NCI-H2029 treated with DMSO at 0.1 percent for 48 hours (cell line): Measurements from ENCODE around the gene HOXD11.
A peak's percentile ranks its signal among the peaks of the same experiment; 100 is the strongest.

ENCODE experiments used
- DNase-seq: peaks from one replicate; lab custom pipeline; 2025; lab: John Stamatoyannopoulos, UW

HOXD11 gene

DNA sequence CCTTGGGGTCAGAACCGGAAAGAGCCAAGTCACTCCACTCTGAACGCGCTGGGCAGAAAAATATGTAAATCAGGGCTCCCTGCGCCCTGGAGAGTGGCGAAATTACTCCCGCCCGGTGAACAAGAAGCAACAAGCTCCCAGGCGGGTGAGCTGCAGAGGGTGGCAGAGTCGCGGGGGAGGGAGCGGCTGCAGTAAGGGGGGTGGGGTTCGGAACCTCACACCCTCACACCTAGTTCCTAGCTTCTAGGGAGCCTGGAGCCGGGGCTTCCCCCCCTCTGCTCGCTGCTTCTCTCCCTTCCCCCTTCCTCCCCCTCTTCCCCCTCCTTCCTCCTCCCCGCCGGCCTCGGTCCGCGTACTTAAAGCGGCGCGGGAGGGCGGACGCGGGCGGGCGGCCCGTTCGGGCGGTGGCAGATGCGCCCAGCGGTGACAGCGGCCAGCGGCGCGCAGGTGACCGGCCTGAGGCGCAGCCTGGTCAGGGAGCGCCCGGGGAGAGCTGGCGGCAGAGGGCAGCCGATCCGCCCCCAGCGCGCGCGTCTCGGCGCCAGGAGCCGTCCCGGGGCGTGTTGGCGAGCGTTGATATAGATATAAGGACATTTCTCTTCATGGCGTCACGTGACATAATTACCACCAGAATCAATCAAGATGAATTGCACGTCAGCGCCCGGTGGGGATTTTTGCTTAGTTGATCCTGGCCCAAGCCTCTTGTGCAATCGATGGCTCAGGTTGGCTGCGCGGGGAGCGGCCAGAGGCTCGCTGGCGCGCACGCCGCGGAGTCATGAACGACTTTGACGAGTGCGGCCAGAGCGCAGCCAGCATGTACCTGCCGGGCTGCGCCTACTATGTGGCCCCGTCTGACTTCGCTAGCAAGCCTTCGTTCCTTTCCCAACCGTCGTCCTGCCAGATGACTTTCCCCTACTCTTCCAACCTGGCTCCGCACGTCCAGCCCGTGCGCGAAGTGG lies at the start of gene HOXD11:
HOXD11 (plus strand) TSS at position 700 of the 959 bp plus-strand sequence; CDS start at position 776, 76 bp downstream.
- DNase-seq: peak; percentile 41

GRCh38 chr2:176063958-176064357 lies 43.1 kb upstream of the HOXD11 start:
- DNase-seq: peak; percentile 47

DNA sequence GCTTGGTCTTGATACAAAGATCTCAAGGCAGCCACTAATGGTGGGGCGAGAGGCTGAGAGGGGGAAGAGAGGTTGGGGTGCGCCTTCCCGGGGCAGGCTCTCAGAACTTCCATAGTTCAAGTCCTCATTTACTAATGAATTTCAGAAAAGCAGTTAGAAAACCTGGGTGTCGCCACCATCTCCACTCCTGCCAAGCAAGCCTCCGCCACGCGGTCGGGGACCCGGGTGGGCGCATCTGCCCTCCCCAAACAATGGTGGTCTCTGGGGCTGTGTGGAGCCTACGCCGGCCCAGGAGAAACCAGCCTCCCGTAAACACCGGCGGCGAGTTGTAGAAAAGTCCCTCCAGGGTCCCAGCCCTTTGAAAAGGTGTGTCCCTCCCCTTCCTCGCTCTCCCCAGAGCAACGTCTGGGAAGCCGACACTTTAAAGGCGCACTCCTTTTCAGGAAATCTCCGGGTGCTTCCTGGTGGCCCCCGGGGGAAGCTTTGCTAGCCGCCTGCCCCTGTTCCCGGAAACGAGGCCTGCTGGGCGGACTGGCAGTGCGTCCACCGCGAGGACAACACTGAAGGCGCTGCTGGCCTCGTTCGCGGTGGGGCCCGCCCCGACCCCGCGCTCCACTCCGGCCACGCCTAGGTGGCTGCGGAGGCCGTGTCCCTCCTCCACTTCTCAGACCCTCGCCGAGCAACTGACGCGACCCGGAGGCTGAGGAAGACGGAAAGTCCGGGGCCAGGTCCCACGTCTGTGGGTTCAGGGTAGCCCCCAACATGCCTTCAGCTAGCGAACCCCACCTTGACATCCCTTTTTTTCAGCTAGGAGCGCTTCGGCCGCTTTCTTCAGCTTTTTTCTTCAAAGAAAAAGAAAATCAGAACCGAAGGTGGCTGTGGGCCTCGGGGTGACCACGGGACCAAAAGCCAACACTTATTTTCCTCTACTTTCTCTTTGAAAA lies 40.2 kb upstream of the HOXD11 start:
- DNase-seq: no peak

DNA sequence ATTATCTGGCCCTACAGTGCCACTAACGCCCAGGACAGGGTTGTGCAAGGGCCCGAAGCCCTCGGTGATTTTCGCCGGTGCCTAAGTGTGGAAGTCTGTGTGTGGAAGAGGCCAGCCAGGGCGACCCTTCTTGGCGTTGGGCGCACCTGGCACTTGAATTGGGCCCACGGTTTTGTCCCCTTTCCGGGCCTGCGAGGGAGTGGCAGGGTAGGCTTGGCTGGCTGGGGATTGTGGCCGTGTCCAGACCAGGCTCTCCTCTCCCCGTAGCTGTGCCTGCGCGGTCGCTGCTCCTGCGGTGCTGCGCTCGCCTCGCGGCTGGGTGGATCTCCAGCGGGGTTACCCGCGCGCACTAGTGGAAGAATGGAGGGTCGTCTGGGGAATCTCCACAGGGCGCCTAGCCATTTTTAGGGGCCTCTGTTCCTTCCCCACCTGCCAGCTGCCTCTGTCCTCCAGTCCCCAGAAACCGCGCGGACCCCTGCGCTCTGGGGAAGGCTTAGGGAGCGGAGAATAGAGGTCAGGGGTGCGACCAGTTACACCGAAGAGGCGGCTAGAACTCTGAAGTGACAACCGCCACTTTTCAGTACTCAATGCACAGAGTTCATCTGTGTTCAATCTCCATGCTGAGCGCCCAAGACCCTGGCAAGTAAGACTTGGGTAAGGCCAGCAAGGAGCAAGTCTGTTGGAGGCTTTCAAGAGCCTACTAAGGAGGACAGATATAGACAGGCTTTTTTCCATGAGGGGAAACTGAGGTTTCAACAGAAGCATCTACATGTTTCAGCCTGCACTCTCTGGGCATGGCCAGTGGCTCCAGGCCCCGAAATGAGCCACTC lies 39.3 kb upstream of the HOXD11 start:
- no peak for DNase-seq

GRCh38 chr2:176068419-176068832 lies 38.7 kb upstream of the HOXD11 start:
- no peak for DNase-seq

DNA sequence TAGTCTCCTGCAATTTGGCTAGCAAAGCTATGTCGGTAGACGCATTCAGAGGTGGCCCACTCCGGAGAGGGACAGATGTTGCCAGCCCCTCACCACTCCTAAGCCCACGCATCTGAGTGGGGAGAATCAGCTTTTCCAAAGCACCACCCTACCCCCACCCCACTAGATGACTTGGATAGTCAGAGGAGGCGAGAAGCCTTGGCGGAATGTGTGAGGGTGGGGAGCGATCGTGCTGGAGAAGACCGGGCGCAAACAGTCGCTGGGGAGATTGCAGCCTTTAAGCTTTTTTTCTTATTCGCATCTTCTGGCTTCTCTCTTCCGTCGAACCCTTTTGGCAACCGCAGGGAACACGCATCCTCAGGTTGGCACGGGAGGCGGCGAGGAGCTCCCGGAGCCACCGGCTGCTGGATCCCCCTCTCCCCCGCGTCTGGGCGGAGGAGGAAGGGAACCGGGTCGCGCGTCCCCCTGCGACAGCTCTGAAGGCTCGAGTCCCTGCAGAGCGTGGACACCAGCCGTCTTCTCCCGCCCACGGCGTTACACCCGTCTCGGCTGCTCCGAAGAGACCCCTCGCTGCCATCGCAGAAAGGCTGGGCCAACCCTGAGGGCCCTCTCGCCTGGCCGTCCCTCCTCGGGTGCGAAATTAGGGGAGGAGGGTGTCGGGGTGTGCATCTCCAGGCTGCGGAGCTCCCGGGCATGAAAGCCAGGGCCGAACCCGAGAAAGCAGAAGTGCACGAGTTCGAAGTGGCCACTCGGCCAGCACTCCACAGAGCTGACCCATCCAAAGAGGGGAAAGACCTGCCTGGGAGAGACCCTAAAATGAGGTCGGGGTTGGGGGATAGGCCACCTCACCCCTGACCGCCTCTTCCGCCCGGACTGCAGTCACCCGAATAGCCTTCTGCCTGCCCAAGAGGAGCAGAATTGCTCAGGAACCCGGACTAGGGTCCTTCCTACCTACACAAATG lies 35.5 kb upstream of the HOXD11 start:
- no peak for DNase-seq

GRCh38 chr2:176072292-176072669 lies 34.8 kb upstream of the HOXD11 start:
- no peak for DNase-seq

GRCh38 chr2:176072951-176073904 lies 33.9 kb upstream of the HOXD11 start:
- no peak for DNase-seq

GRCh38 chr2:176074919-176075425 lies 32.1 kb upstream of the HOXD11 start:
- no peak for DNase-seq

GRCh38 chr2:176075481-176075880 lies 31.6 kb upstream of the HOXD11 start:
- no peak for DNase-seq

DNA sequence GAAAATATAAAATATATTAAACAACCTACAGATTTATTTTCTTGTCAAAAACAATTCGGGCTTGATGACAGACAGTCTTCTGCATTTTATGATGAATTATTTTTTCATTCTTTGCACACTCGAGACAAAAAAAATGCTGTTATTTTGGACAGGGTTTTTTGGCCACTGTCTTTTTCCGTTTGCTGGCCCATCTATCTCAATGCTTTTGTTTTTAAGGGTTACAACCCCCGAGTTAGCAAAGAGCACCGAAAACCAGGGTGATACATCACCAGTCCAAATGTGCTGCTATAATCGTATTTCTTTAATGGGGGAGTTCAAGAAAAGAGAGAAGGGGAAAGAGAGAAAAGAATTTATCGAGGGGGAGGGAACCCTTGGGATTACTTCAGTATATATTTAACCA lies 31.0 kb upstream of the HOXD11 start:
- DNase-seq: no peak

GRCh38 chr2:176076796-176077195 lies 30.3 kb upstream of the HOXD11 start:
- no peak for DNase-seq

DNA sequence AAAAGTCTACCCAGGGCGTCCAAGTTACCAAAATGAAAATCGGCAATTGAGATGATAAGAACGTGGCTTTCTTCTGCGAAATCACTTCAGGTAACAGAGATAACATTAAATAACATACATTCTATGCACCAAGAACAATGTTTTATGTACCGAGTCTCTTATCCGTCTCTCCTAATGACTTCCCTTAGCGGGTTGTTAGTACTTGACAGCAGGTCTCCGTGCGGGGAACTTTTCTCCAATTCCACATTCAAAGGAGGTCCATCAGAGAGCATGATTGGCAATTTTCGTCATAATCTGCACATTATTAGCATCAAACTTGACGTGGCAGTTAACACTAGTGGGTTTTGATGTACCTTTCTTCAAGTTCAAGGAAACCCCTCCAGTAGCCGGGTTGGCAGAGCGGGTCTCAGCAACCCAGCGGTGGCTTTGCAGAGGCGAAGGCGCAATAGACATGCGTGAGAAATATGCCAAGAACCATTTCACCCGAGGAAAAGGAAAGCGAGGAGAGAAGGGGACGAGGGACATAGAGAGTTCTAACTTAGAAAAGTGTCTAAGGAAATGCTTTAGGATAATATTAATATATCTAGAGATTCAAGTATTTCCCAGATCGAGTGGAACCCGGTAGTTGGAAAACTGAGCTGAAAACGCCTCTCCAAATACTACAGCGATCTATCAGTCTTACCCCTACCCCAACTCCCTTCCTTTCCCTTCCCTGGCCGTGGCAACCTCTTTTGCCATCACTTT lies 28.4 kb upstream of the HOXD11 start:
- DNase-seq: no peak

DNA sequence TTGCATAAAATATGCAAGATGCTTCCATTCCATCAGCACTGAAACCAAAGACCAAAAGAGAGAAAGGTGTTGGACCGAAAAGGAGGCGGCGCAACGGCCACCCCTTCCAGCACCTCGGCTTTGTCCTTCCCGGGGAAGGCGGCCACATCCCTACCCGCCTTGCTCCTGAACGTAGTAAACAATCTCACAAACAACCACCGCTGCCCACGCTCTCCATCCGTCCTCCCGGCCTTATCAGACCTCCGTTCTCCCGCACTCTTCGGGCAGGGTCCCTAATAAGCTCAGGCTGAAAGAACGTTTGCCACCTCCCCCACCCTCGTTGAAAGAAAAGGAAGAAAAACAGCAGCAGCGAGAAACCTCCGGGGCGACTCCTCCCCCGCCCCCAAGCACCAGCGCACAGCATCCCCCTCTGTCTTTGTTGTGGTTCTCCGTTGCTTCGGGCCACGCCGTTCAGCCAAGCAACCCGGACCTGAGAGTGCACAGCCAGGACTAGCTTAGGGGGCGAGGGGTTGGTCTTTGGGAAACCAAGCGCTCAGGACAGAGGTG lies 27.7 kb upstream of the HOXD11 start:
- DNase-seq: no peak

GRCh38 chr2:176079831-176080539 lies 27.1 kb upstream of the HOXD11 start:
- no peak for DNase-seq

- no peak for DNase-seq
Observed at GRCh38 chr2:176080540-176081375, 26.3 kb upstream of the HOXD11 start.
